ENCODE measurements around the gene MACF1.

DNA sequence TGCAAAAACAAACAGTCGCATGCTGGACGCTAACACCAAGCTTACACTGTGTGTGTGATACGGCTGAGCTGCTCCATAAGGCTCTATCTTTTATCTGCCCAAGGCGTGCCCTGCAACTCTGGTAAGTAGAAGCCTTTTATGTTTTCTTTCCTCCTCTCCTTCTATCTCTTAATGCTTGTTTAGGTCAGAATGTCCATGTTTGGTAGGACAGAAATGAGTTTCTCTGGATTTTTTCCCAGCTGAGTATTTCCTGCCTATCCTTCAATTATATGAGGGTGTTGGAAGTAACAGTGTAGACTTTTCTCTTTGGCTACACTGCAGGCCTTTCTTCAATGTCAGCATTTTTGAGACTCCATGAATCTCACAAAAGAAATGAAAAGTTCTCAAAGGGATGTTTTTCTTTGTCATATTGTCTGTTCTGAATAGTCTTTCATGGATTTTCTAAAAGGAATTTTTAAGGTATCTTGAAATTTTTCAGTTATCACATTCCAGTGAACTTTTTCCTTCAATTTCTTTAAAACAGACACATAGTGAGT, 124.2 kb downstream of the MACF1 start:
- TF ChIP-seq, protein P1, sequence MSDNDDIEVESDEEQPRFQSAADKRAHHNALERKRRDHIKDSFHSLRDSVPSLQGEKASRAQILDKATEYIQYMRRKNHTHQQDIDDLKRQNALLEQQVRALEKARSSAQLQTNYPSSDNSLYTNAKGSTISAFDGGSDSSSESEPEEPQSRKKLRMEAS (IDR thresholded peaks at IDR 0.05; ENCODE audit: low read depth, low read length), result no peak
- TF ChIP-seq CTCF (IDR thresholded peaks at IDR 0.05; ENCODE audit: low read depth, low read length) (no peak), POLR2A (IDR thresholded peaks at IDR 0.05; ENCODE audit: extremely low read depth, insufficient read length) (no peak)

Data from NB4 (cell line).